Stimulated activated naive CD8-positive, alpha-beta T cell treated with anti-CD3 and anti-CD28 coated beads, Interleukin-15, Interleukin-2, amounts not matched to agents 100 U/mL and 50 U/mL, for 24 hours (primary cell): Measurements from ENCODE around the gene CCR5AS.
"Not testable (repeated sequence)": the region's sequence is repeated elsewhere in the genome, so short reads cannot be mapped to it uniquely, and the experiment has no call there.

Source experiments
- ATAC-seq: fragments of 150-1000 bp; cut with Tn5 transposase; one replicate; pipeline ENCODE4 v1.10.0; 2021
- DNase-seq: peaks from one replicate; pipeline ENCODE4 v3.0.0; 2021

The CCR5AS gene

GRCh38 chr3:46356276-46356675 is 50.6 kb downstream of the CCR5AS start:
- no peak for DNase-seq

GRCh38 chr3:46354984-46355383 is 51.9 kb downstream of the CCR5AS start:
- ATAC-seq (no peak), DNase-seq (no peak)

More at GRCh38 chr3:46356276-46356675, 50.6 kb downstream of the CCR5AS start:
- no peak for ATAC-seq

DNA sequence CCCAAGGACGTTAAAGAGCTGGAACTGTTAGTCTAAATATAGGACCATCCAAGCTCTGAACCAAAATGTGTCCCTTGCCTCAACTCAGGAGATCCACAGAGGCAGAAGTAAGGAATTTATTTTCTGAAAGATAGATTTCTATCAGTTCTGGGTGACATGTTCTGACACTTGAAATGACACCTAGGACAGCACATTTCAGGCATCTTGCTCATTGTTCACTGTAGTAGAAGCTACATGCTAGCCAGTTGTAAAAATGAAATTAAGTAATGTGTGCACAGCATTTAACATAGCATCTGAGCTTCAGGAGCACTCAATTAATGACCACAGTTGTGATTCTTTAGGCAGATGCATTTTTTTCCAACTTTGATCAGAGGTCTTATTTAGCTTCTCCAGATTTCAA is 52.4 kb downstream of the CCR5AS start:
- ATAC-seq = no peak

DNA sequence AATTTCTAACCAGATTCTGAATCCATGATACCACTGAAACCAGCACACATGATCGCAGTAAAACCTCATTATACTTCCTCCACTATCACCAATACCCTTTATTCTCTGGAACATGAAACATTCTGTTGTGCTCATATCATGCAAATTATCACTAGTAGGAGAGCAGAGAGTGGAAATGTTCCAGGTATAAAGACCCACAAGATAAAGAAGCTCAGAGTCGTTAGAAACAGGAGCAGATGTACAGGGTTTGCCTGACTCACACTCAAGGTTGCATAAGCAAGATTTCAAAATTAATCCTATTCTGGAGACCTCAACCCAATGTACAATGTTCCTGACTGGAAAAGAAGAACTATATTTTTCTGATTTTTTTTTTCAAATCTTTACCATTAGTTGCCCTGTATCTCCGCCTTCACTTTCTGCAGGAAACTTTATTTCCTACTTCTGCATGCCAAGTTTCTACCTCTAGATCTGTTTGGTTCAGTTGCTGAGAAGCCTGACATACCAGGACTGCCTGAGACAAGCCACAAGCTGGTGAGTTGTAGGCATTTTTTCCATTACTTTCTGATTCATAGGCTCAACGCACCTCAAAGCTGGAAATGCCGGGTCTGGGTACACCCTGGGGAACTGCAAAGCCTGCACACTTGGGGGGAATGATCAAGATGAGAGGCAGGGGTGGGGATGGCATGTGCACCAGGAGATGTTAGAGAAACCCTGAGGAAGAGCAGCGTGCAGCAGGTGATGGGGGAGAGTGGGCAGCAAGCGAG is 53.0 kb downstream of the CCR5AS start, which contains the start of gene CCR2:
Gene CCR2, plus strand, starts transcription at position 465 of the 764 bp plus-strand sequence. CDS start 3,417 bp downstream, outside the sequence.
- ATAC-seq = peak; percentile 92
- peak; percentile 27 for DNase-seq

More for the DNA sequence above, 52.4 kb downstream of the CCR5AS start:
- no peak for DNase-seq

GRCh38 chr3:46353090-46353489 is 53.8 kb downstream of the CCR5AS start:
- ATAC-seq (no peak), DNase-seq (no peak)

DNA sequence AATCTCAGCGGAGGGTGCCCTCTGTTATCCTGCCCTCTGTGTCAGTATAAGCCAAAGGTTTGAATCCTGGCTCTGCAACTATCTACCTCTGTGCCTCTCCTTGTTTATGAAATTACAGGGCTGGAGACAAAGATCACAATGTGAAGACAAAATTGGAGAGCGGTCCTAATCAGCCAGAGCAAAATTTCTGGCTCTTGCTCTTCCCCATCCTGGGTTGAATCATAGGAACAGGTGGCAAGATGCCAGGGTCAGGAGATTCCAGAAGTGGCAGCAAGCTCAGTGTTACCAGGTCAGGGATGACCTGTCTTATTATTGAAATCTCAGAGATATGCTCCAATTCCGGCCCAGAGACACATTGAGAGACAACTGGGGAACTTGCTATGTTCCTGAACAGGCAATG is 55.2 kb downstream of the CCR5AS start:
- DNase-seq (no peak), ATAC-seq (no peak)

DNA sequence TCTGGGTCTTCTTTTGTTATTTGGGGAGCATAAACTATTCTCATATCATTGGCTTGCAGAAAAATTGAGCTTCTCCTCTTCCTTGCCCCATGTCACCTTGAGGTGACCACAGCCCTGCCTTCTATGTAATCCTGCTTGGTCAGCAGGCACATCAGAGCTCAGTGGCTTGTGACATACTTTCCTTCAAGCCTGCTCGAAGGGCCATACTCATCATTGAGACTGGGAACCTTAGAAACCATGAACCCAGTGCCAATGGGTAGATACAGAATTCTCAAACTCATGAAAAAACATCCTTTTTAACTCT is 56.7 kb downstream of the CCR5AS start:
- no peak for DNase-seq
- ATAC-seq = no peak

GRCh38 chr3:46349484-46350261 is 57.2 kb downstream of the CCR5AS start:
- DNase-seq (no peak), ATAC-seq (no peak)

- ATAC-seq (no peak), DNase-seq (no peak)
Measured at GRCh38 chr3:46348823-46349482, 57.9 kb downstream of the CCR5AS start.

DNA sequence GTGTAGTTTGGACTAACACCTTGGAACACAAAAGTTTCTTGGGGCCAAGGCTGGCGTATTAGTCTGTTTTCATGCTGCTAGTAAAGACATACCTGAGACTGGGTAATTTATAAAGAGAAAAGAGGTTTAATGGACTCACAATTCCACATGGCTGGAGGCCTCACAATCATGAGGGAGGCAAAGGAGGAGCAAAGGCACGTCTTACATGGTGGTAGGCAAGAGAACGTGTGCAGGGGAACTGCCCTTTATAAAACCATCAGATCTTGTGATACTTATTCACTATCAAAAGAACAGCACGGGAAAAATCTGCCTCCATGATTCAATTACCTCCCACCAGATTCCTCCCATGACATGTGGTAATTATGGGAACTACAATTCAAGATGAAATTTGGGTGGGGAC is 62.4 kb downstream of the CCR5AS start:
- ATAC-seq (no peak), DNase-seq (no peak)

DNA sequence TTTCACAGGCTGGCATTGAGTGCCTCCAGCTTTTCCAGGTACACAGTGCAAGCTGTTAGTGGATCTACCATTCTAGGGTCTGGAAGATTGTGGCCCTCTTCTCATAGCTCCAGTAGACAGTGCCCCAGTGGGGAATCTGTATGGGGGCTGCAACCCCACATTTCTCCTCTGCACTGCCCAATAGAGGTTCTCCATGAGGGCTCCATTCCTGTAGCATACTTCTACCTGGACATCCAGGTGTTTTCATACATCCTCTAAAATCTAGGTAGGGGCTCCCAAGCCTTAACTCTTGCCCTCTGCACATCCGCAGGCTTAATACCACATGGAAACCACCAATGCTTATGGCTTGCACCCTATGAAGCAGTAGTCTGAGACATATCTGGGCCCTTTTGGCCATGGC is 68.0 kb downstream of the CCR5AS start:
- ATAC-seq (no peak), DNase-seq (no peak)

GRCh38 chr3:46337911-46338310 is 69.0 kb downstream of the CCR5AS start:
- DNase-seq (no peak), ATAC-seq (no peak)

GRCh38 chr3:46335541-46335940 is 71.3 kb downstream of the CCR5AS start:
- no peak for DNase-seq
- no peak for ATAC-seq

DNA sequence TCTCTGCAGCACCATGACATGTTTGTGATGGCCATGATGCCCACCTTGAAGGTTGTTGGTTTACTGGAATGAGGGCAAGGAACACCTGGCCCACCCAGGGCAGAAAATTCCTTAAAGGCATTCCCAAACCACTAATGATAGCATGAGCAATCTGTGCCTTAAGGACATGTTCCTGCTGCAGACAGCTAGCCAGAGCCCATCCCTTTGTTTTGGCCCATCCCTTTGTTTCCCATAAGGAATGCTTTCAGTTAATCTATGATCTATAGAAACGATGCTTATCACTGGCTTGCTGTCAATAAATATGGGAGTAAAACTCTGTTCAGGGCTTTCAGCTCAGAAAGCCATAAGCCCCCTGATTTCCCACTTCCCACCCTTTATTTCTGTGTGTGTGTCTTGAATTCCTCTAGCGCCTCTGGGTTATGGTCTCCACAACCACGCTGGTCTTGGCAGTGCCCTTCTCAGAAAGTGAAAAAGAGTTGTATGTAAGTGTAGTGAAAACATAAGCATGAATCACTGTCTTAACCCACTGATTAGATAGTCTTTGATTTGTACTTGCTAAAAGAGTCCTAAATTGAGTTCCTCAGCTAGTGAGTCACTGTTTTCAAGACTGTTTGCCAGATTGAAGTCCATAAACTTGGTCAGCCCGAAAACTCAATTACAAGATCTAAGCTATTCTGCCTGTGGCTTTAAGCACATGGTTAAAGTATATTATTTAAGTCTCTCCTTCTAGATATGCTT is 72.0 kb downstream of the CCR5AS start:
- no peak for DNase-seq
- ATAC-seq = peak; percentile 84

GRCh38 chr3:46330676-46331075 is 76.2 kb downstream of the CCR5AS start:
- not testable (repeated sequence) for ATAC-seq, DNase-seq

GRCh38 chr3:46325645-46326300 is 81.1 kb downstream of the CCR5AS start:
- no peak for DNase-seq
- ATAC-seq = no peak

DNA sequence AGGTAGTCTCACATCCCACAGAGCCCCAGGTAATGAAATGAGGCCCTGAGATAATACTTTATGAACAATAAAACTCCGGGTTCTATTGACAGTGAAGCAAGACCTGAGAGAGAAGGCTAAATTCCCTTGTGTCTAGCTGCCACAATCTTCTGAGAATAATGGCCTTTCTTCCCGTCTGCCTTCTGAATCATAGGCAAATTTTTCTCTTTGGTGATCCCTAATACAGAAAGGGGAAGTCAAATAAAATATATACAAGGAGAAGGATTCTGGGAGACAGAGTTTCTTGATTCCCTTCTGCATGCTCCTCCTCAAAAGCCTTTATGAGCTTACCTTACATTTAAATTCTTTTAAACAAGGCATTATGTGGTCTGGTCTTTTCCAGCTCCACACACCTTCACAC is 82.8 kb downstream of the CCR5AS start:
- ATAC-seq = no peak

DNA sequence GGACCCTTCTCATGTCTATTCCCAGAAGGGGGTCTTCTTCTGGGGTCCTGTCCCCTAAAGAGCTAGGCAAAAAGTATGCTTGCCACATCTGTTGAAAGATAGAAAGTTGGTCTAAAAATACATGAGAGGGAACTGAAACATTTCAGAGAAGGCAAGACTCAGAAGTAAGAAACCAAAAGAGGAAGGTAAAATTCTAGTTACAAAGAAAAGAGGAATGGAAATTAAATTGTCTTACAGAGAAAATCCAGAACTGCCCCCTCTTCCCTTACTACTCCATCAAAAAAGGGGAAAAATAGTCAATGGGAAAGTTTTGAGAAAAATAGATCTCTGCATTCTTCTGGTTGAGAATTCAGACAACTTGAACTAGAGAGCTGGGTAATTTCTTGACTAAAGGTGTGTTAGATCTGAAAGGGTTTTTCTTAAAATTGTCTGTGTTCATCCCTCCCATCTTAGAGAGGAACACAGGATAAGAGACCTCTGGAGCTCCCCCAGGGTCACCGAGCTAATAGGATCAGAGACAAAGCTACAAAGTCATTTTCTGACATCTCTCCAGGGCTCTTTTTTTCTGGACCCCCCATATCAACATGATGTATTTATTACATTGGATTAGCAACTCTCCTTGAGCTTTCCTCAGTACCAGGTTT is 85.3 kb downstream of the CCR5AS start:
- DNase-seq (no peak), ATAC-seq (no peak)

More for the DNA sequence above, 82.8 kb downstream of the CCR5AS start:
- no peak for DNase-seq

DNA sequence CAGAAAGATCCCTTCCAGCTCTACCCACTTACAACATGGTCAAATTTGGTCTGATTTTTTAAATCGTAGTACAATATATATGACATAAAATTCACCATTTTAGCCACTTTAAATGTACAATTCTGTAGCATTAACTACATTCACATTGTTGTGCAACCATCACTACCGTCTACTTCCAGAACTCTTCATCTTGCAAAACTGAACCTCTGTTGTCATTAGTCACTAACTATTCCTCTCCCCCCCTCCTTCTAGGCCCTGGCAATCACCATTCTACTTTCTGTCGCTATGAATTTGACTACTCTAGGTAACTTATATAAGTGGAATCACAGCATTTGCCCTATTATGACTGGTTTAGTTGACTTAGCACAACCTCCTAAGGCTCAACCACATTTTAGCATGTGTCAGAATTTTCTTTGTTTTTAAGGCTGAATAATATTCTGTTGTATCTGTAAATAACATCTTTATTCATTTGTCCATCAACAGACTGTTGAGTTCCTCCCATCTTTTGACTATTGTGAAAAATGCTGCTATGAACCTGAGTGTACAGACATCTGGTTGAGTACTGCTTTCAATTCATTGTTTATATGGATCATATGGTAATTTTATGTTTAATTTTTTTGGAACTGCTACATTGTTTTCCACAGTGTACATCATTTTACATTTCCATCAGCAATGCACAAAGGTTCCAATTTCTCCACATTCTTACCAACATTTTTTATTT is 88.5 kb downstream of the CCR5AS start:
- DNase-seq (no peak), ATAC-seq (no peak)

DNA sequence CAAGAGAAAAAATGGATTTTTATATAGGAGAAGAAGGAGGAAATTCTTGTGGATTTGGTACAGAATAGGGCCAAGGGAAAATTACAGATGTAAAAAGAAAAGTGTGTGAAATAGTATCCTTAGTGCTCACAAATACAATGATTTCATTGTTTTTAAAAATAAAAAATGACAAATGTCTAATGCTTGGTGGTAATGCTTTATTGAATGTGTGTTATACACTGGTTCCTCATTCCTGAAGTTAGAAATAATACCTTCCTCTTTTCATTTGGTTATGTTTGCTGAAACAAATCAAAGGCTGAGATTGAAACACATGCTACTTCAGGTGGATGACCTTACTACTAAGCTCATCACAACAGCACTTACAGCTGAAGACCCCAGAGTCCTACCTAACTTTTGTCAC is 90.7 kb downstream of the CCR5AS start:
- no peak for DNase-seq
- no peak for ATAC-seq

GRCh38 chr3:46314517-46314916 is 92.3 kb downstream of the CCR5AS start:
- ATAC-seq = no peak
- no peak for DNase-seq
